GM21447 (cell line): ENCODE data around the gene SMIM22.

Source experiments
- ATAC-seq: cut with Tn5 transposase; IDR thresholded peaks from one replicate; pipeline ENCODE4 v1.9.1; 2021; ENCODE audit not compliant: unreplicated experiment

The SMIM22 gene

GRCh38 chr16:4814542-4815173 lies 19.5 kb downstream of the SMIM22 start:
- ATAC-seq: no peak

DNA sequence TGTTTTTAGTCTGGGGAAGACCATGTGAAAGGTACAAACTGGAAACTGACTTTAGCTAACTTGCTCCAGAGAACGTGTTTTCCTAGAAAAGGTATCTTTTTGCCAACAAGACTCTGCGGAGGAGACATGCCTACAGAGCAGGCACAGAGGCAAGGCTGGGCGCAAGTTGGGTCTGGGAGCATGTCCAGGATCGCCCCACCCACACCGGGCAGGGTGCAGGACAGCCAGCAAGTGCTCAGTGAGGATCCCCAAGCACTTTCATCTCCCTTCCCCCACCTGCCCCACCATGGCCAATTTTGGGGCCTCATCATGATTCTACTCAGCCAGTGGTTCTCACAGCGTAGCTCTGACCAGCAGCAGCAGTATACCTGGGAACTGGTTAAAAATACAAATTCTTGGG lies 25.5 kb downstream of the SMIM22 start:
- ATAC-seq: no peak

- no peak for ATAC-seq
Measured at GRCh38 chr16:4825196-4825595, 30.0 kb downstream of the SMIM22 start.

DNA sequence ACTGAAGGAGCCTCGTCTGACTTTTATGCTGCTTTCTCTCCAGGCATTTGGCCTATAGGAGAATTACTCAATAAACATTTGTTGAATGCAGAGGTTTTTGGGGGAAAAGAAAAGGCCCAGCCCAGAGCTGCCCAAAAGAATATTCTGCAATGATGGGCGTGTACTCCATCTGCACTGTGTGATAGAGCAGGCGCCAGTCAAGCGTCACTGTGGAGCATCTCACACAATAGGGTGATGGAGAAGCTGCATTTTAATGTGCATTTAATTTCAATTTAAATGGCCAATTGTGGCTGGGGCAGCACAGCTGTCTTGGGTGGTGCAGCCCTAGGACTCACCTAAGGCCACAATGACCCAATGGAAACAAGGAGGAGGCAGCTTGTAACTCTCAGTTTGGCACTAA lies 31.4 kb downstream of the SMIM22 start:
- ATAC-seq: no peak

DNA sequence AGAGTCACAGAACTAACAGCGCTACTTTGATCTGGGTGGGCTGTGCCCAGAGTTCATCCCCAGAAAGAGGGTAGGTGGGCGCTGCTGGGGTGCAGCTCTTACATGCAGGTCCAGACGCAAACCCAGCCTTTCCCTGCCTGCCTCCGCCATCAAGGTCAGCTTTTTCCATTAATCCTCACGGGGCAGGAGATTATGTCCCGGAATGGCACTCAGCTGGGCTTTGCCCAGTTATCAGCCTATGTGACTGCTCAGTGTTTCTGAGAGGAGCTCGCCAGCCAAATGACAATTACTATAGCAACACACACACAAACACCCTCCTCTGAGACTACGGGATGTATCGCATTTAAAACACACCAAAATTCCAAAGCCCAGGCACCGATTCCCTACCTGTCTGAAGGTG lies 31.8 kb downstream of the SMIM22 start:
- no peak for ATAC-seq

DNA sequence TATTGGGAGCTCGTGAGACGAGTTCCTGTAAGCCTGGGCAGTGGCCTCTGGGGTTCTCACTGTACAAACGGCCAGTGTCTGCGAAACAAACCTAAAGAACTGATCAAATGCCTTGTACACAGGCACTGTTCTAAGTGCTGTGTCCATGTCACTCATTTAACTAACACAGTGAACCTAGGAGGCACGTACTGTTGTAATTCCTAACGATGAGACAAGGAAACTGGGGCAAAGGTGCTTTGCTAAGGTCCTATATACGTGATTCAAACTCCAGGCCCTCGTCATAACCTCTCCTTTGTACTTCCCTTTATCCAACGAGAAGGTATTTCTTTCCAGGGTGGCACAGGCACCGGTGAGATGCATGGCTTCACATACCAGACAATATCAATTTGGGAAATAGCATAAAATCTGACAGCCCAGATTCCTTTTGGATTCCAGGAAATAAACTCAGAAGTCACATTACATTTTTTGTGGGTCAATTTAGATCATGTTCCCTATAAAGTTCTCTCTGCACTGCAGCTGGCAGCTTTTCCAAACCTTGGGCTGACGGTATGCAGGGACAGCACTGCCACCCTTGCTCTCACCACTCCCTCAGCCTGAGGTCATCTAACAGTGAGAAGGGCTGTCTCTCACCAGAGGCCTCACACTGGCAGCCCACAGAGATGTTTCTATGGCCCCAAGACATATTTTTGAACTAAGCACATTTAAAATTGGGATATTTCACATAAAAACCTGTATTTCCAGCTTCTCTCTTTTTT lies 33.6 kb downstream of the SMIM22 start:
- no peak for ATAC-seq

DNA sequence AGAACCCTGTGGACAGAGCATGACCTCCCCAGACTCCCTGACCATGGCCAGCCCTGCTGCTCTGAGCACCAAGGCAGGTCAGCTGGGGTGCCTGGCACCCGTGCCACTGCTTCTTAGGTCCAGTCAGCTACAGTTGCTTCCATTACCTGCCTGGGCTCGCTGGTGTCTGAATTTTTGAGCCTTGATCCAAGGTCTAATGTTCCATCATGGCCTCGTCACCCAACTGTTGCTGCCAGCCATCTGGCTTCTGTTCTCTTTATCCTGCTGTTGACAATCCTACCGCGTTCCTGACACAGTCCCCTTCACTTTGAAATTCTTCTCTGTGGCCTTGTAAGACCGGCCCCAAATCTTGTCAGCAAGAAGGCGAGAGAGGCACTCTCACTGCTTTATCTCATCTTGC lies 35.2 kb downstream of the SMIM22 start:
- ATAC-seq: no peak

GRCh38 chr16:4831616-4832015 lies 36.4 kb downstream of the SMIM22 start:
- ATAC-seq: no peak

DNA sequence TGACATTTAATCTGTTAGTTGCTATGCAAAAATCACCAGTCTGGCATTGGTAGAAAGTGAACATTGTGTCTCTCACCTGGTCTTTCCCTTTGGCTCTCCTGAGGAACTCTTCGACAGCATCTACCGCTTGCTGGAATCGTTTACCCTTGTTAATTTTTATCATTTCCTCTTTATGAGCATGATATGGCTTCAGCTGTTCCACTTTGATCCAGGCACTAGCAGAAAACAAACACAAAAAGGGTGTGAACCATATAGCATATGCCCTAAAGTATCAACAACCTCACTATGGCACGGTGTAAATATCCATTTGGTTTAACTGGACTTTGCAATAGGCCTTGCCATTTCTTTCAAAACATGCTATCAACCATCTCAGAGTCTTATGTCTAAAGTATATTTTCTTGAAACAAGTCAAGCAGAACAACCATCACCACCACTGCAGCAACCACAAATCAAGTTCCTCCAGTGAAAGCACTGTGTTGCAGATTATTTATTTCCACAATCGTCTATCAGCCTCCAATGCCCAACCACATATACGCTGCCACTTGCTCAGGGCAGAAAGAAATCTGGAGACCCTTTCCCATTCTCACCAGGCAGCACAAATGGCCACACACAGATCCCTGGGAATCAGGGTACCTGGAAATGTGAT lies 37.7 kb downstream of the SMIM22 start:
- ATAC-seq: no peak

GRCh38 chr16:4833584-4833983 lies 38.4 kb downstream of the SMIM22 start:
- no peak for ATAC-seq

DNA sequence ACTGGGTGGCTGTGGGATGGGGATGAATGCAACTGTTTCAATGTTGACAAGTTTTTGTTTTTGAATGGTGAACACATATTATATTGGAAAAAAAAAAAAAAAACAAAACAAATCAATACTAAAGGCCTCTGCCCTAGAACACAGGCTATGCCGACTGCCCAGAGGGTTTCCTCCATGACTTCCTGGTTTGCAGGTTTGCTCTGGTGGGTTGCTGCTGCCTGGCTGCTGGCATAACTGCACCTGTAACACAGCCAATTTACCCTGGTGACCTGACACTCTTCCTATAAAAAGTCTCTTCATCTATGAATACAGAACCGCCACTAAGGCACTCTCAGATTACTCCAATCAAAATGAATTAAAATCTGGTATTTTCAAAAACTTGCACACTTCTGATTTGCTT lies 41.6 kb downstream of the SMIM22 start:
- ATAC-seq: no peak

- no peak for ATAC-seq
Measured at GRCh38 chr16:4837733-4838501, 42.7 kb downstream of the SMIM22 start.

DNA sequence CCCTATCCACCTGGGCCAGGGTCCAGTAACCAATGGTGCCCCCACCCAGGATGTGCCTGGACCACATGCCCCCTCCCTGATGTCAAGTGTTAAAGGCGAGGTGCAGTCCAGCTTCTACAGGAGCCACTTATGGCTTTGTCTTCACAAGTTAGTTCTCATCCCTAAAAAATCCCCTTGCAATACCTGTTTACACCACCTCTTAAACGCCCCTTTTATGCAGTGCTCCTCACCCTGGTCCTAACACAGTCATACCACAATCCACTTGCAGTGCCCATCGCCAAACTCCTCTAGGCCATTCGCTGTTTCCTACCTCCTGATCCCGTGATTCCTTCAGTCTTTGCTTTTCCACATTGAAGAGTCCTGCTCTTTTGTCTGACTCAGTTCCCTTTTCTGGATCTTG lies 44.8 kb downstream of the SMIM22 start:
- ATAC-seq: no peak

DNA sequence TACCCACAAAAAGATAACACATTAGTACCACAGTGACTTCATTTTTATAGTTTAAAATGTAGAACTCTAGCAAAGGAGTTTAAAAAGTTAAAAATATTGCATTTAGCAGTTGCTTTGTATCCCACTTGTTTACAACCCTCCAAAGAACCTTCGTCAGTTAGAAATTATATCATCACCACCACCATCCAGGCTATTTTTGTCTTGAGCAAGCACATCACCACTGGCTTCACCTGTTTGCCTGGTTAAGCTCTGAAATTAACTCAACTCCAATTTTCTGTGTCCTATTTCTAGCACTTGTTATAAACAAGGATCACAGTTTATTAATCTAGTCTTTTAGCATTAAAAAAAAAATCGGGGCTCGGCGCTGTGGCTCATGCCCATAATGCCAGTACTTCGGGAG lies 45.8 kb downstream of the SMIM22 start:
- ATAC-seq: no peak
